ENCODE results near the gene CDK9.

The CDK9 gene

DNA sequence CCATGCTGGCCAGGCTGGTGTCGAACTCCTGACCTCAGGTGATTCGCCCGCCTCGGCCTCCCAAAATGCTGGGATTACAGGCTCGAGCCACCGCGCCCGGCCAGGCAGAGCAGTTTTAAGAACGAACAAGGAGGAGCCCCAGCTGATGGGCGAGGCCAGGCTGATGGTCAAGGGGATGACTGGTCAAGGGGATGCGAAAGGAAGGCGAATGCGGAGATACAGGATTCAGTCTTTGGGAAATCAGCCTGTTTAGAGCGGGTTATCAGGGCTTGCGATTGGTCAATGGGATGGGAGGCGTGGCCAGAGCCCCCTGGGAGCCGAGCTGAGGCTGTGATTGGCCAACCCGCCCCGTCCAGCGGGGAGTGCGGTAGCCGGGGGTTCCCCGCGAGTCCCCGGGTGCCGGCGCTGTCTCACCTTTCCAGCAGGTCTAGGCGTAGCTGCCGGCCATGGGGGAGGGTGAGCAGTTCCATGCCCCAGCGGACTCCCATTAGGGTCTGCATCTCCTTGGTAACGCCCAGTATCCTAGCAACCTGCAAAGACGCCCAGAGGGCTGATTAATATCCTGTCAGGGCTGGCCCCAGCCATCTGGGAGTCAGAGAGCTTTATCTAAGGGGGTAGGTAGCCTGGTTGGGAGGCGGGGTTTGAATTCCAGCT lies 43.3 kb upstream of the CDK9 start:
- no peak overlapping the region for H3K27ac ChIP-seq
- no peaks in the 10 kb centered on the region for H3K4me1 ChIP-seq
- H3K79me2 ChIP-seq = no peaks in the 10 kb centered on the region
- H2AFZ ChIP-seq = no peak overlapping the region
- H3K9ac ChIP-seq = no peak overlapping the region
- H3K9me3 ChIP-seq (ENCODE audit: control insufficient read depth, low read length) = no peaks in the 10 kb centered on the region
- H3K36me3 ChIP-seq (ENCODE audit: control insufficient read depth, insufficient read depth, low read length) = no peaks in the 10 kb centered on the region
- TF ChIP-seq, protein P1, sequence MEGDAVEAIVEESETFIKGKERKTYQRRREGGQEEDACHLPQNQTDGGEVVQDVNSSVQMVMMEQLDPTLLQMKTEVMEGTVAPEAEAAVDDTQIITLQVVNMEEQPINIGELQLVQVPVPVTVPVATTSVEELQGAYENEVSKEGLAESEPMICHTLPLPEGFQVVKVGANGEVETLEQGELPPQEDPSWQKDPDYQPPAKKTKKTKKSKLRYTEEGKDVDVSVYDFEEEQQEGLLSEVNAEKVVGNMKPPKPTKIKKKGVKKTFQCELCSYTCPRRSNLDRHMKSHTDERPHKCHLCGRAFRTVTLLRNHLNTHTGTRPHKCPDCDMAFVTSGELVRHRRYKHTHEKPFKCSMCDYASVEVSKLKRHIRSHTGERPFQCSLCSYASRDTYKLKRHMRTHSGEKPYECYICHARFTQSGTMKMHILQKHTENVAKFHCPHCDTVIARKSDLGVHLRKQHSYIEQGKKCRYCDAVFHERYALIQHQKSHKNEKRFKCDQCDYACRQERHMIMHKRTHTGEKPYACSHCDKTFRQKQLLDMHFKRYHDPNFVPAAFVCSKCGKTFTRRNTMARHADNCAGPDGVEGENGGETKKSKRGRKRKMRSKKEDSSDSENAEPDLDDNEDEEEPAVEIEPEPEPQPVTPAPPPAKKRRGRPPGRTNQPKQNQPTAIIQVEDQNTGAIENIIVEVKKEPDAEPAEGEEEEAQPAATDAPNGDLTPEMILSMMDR (IDR thresholded peaks at IDR 0.05) = no peak
- no peaks in the 10 kb centered on the region for H3K27me3 ChIP-seq (ENCODE audit: control insufficient read depth, insufficient read depth, low read length)
- H3K4me3 ChIP-seq (ENCODE audit: low read depth, low read length) = peak overlapping the region; percentile 6
- peak overlapping the region; percentile 45 for H3K4me2 ChIP-seq (ENCODE audit: low read length)

DNA sequence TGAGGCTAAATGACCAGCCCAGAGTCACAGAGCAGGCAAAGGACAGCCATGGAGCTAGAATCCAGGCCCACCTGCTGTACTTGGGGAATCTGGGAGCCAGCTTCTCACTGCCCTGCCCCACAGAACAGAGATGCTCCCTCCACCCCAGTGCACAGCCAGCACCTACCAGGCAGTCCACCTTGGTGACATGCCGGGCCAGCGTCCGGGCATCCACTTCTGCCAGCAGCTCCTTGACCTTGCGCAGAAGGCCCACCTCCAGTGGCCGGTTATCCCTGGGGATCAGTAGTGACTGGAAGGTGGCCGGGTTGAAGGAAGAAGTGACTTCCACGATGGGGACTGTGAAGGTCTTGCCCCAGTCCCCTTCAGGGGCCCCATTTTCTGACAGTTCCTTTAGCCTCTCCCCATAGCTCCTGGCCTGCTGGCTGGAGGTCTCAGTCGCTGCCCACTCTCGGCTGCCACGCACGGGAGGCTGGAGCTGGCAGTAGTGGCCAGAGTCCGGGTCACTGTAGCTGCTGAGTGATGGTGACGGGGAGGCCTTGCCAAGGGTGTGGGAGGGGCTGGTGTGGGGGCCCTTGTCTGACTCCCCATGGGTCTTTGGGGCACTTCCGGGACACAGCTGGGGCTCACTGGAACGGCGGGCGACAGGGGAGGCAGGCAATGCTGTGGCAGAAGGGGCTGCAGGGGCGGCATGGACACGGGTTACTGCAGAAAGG lies 41.3 kb upstream of the CDK9 start:
- no peaks in the 10 kb centered on the region for H3K79me2 ChIP-seq
- H3K4me2 ChIP-seq (ENCODE audit: low read length) = no peak overlapping the region
- H3K27ac ChIP-seq = no peak overlapping the region
- H3K4me1 ChIP-seq = no peaks in the 10 kb centered on the region
- H2AFZ ChIP-seq = no peak overlapping the region
- TF ChIP-seq, protein P1 (IDR thresholded peaks at IDR 0.05) = no peak
- H3K9me3 ChIP-seq (ENCODE audit: control insufficient read depth, low read length) = no peaks in the 10 kb centered on the region
- H3K36me3 ChIP-seq (ENCODE audit: control insufficient read depth, insufficient read depth, low read length) = no peaks in the 10 kb centered on the region
- H3K4me3 ChIP-seq (ENCODE audit: low read depth, low read length) = no peak overlapping the region
- no peak overlapping the region for H3K9ac ChIP-seq
- no peaks in the 10 kb centered on the region for H3K27me3 ChIP-seq (ENCODE audit: control insufficient read depth, insufficient read depth, low read length)

DNA sequence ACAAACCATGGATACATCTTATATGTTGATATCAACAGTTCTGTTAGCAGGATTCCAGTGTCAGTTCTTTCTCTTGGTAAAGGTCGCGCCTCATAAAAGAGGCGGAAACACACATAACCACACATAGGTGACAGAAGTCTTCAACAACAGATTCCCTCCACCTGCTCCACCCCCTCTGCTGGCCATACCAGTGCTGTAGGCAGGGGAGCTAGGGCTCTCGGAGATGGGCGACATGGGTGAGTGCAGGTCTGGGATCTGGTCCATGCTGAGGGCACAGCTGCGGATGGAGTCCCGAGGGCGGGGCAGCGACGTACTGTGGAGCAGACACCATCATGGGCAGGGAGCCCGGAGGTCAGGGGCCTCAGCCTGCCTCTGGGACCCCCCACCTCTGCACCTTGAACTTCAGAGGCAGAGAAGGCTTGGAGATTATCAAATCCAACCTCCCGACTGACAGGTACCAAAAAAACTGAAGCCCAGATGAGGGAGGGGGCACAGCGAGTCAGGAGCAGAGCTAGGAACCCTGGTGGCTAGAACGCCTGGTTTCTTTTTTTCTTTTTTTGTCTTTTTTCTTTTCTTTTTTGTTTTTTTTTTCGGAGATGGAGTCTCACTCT lies 38.8 kb upstream of the CDK9 start:
- no peak overlapping the region for H3K4me2 ChIP-seq (ENCODE audit: low read length)
- TF ChIP-seq, protein P1 (IDR thresholded peaks at IDR 0.05) = no peak
- no peaks in the 10 kb centered on the region for H3K36me3 ChIP-seq (ENCODE audit: control insufficient read depth, insufficient read depth, low read length)
- no peak overlapping the region for H2AFZ ChIP-seq
- no peaks in the 10 kb centered on the region for H3K4me1 ChIP-seq
- no peak overlapping the region for H3K9ac ChIP-seq
- no peak overlapping the region for H3K27ac ChIP-seq
- no peaks in the 10 kb centered on the region for H3K27me3 ChIP-seq (ENCODE audit: control insufficient read depth, insufficient read depth, low read length)
- H3K9me3 ChIP-seq (ENCODE audit: control insufficient read depth, low read length) = no peaks in the 10 kb centered on the region
- no peaks in the 10 kb centered on the region for H3K79me2 ChIP-seq
- H3K4me3 ChIP-seq (ENCODE audit: low read depth, low read length) = no peak overlapping the region

DNA sequence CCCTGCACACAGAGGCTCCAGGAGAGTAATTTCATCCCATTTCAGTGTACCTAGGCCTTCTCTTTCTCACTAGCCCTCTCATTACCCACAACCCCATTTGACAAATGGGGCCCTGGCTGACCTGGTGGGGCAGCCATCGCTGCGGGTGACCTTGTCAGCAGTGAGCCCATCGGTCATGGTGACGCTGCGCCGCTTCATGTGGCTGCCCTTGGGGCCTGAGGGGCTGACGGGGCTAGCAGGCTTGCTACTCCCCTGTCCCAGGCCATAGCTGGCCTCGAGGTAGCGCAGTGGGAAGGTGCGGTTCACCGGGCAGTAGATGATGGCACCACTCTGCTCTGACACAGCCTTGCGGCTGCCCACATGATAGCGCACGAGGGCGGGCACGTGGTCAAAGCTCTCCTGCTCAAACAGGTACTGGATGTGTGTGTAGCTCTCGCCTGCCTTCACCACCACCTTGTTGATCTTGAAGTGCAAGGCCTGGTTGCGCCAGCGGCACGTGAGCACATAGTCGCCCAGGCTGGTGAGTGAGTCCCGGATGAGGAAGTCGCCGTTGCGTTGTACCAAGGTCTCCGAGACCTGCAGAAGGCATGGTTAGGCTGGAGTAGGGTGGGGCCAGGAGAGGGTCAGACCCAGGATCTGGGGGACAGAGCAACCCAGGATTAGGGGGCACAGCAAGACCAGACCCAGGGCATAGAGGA lies 36.6 kb upstream of the CDK9 start:
- peaks cover 4% of the 10 kb centered on the region for H3K27me3 ChIP-seq (ENCODE audit: control insufficient read depth, insufficient read depth, low read length)
- no peak overlapping the region for H2AFZ ChIP-seq

More for the DNA sequence above, 36.6 kb upstream of the CDK9 start:
- Histone ChIP-seq H3K4me3 (ENCODE audit: low read depth, low read length) (no peak overlapping the region), H3K27ac (no peak overlapping the region), H3K79me2 (no peaks in the 10 kb centered on the region), H3K9ac (no peak overlapping the region), H3K4me2 (ENCODE audit: low read length) (no peak overlapping the region), H3K9me3 (ENCODE audit: control insufficient read depth, low read length) (no peaks in the 10 kb centered on the region), H3K4me1 (no peaks in the 10 kb centered on the region), H3K36me3 (ENCODE audit: control insufficient read depth, insufficient read depth, low read length) (no peaks in the 10 kb centered on the region)
- TF ChIP-seq, protein P1 (IDR thresholded peaks at IDR 0.05) = no peak
